ENCODE data around the gene LHFPL6.

Gene LHFPL6

DNA sequence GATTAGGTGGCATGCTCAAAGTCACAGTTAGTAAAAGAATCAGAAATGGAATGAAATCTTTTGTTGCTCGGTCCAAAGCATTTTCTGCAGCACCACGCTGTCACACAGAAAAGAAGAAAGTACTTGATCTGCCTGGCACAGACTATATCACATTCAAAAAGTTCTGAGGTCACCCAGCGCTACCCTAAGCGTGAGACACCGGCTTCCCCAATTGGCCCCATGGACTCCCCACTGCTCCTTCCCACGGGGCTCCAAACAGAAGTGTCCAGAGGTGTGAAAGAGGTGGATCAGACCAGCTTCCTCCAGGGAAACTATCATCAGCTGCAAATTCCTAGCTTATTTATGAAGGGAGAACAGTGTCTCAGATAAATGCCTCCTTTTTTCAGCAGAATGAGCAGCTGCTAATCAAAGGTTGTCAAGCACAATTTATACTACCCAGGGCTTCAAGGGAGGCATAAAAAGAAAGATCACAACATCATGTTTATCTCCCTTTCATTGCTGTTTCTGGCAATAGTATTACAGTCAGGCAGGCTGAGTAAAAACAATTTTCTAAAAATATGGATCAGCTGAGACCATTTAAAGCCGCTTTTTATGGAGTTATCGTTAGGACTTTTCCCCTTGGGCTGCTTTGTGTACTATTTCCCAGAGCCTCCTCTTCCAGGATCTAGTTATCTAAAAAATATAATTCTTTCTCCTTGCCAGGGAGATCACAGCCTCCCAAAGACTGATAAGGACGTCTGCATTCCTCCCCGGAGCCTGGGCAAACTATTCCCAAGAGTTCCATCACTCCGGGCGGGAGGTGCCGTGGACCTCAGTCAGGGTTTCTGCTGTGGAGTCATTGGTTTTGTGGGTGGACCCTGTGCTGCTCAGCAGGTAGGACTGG lies 208.0 kb downstream of the LHFPL6 start:
- H3K27ac ChIP-seq (ENCODE audit: poor library complexity, severe bottlenecking), result no peak overlapping the region

DNA sequence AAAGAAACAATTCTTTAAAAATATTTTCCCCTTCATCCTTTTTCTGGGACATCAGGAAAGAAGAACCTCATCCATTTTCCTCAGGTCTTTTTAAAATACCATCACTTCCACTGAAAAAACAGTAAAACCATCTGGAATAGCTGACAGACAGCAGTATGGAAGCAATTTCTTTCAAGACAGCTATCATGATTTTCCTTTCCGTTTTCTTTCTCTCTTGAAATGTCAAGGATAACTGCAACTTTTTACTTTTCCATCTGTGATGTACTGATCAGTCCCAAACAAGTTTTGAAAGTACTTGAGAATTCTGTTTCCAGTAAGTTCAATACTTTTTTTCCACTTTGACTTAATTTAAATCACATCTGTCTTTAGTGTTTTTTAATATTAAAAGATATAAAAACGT lies 211.2 kb downstream of the LHFPL6 start:
- no peak for ATAC-seq (ENCODE audit: low read depth)
- H3K9me3 ChIP-seq (ENCODE audit: severe bottlenecking), result no peaks in the 10 kb centered on the region
- H3K27me3 ChIP-seq (ENCODE audit: insufficient read depth, poor library complexity, severe bottlenecking), result no peaks in the 10 kb centered on the region
- H3K27ac ChIP-seq (ENCODE audit: poor library complexity, severe bottlenecking), result no peak overlapping the region
- no peaks in the 10 kb centered on the region for H3K36me3 ChIP-seq (ENCODE audit: low read depth)
- no peaks in the 10 kb centered on the region for H3K4me1 ChIP-seq (ENCODE audit: insufficient read depth, poor library complexity, severe bottlenecking)
- H3K4me3 ChIP-seq (ENCODE audit: severe bottlenecking), result no peak overlapping the region
- DNase-seq (ENCODE audit: low spot score), result no peak
- TF ChIP-seq, protein P1, sequence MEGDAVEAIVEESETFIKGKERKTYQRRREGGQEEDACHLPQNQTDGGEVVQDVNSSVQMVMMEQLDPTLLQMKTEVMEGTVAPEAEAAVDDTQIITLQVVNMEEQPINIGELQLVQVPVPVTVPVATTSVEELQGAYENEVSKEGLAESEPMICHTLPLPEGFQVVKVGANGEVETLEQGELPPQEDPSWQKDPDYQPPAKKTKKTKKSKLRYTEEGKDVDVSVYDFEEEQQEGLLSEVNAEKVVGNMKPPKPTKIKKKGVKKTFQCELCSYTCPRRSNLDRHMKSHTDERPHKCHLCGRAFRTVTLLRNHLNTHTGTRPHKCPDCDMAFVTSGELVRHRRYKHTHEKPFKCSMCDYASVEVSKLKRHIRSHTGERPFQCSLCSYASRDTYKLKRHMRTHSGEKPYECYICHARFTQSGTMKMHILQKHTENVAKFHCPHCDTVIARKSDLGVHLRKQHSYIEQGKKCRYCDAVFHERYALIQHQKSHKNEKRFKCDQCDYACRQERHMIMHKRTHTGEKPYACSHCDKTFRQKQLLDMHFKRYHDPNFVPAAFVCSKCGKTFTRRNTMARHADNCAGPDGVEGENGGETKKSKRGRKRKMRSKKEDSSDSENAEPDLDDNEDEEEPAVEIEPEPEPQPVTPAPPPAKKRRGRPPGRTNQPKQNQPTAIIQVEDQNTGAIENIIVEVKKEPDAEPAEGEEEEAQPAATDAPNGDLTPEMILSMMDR (IDR thresholded peaks at IDR 0.05; ENCODE audit: poor library complexity, severe bottlenecking), result no peak

More for the DNA sequence above, 208.0 kb downstream of the LHFPL6 start:
- no peaks in the 10 kb centered on the region for H3K9me3 ChIP-seq (ENCODE audit: severe bottlenecking)
- H3K36me3 ChIP-seq (ENCODE audit: low read depth), result no peaks in the 10 kb centered on the region
- TF ChIP-seq, protein P1 (IDR thresholded peaks at IDR 0.05; ENCODE audit: poor library complexity, severe bottlenecking), result no peak
- ATAC-seq (ENCODE audit: low read depth), result no peak
- no peak for DNase-seq (ENCODE audit: low spot score)
- no peaks in the 10 kb centered on the region for H3K4me1 ChIP-seq (ENCODE audit: insufficient read depth, poor library complexity, severe bottlenecking)
- no peak overlapping the region for H3K4me3 ChIP-seq (ENCODE audit: severe bottlenecking)
- H3K27me3 ChIP-seq (ENCODE audit: insufficient read depth, poor library complexity, severe bottlenecking), result no peaks in the 10 kb centered on the region

GRCh38 chr13:39389013-39389412 lies 214.0 kb downstream of the LHFPL6 start:
- Histone ChIP-seq H3K27ac (ENCODE audit: poor library complexity, severe bottlenecking) (no peak overlapping the region), H3K27me3 (ENCODE audit: insufficient read depth, poor library complexity, severe bottlenecking) (no peaks in the 10 kb centered on the region), H3K9me3 (ENCODE audit: severe bottlenecking) (no peaks in the 10 kb centered on the region), H3K4me3 (ENCODE audit: severe bottlenecking) (no peak overlapping the region), H3K36me3 (ENCODE audit: low read depth) (no peaks in the 10 kb centered on the region), H3K4me1 (ENCODE audit: insufficient read depth, poor library complexity, severe bottlenecking) (no peaks in the 10 kb centered on the region)
- no peak for ATAC-seq (ENCODE audit: low read depth)
- TF ChIP-seq, protein P1 (IDR thresholded peaks at IDR 0.05; ENCODE audit: poor library complexity, severe bottlenecking), result no peak
- DNase-seq (ENCODE audit: low spot score), result no peak

- TF ChIP-seq, protein P1 (IDR thresholded peaks at IDR 0.05; ENCODE audit: poor library complexity, severe bottlenecking), result no peak
- no peak overlapping the region for H3K27ac ChIP-seq (ENCODE audit: poor library complexity, severe bottlenecking)
Observed at GRCh38 chr13:39385621-39386231, 217.3 kb downstream of the LHFPL6 start.

More at GRCh38 chr13:39385621-39386231, 217.3 kb downstream of the LHFPL6 start:
- no peaks in the 10 kb centered on the region for H3K27me3 ChIP-seq (ENCODE audit: insufficient read depth, poor library complexity, severe bottlenecking)
- ATAC-seq (ENCODE audit: low read depth) (no peak), DNase-seq (ENCODE audit: low spot score) (no peak)
- H3K4me1 ChIP-seq (ENCODE audit: insufficient read depth, poor library complexity, severe bottlenecking), result no peaks in the 10 kb centered on the region
- H3K4me3 ChIP-seq (ENCODE audit: severe bottlenecking), result no peak overlapping the region
- H3K36me3 ChIP-seq (ENCODE audit: low read depth), result no peaks in the 10 kb centered on the region
- no peaks in the 10 kb centered on the region for H3K9me3 ChIP-seq (ENCODE audit: severe bottlenecking)
